Embryonic facial prominence (tissue), 1 donor: ENCODE results near the gene TMEM212.

Source experiments
- DNase-seq: peaks from one replicate; pipeline ENCODE4 v3.0.0-alpha.2; 2016; ENCODE audit errors: extremely low spot score

TMEM212 gene

DNA sequence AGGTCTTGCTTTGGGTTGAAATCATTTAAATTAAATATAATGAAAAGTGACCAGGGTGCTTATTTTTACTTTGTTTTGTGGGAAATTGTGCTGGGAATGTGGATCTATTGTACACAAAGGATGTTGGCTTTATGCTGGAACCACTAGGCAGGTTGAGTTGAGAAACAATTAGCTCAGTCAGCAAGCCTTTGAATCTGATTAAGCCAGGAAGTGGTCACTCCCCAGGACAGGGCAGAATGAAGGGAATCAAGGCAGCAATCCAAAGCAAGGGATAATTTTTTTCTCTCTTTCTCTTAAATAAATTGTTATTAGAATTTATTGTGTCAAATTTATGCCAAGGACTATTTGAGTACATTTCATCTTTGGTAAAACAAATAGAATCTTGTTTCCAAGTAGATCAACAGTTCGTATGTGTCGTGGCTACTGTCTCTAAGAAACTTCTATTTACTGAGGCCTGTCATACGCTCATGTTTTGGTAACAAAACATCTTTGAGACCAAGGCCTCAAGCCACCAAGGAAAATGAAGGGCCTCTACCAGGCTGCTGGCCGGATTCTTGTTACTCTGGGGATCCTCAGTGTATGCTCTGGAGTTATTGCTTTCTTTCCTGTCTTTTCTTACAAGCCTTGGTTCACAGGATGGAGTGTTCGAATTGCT, at the start of gene TMEM212:
Gene TMEM212 (plus strand): TSS at position 486 of the 655 bp plus-strand sequence. CDS start 35 bp downstream, at position 521.
- no peak for DNase-seq

DNA sequence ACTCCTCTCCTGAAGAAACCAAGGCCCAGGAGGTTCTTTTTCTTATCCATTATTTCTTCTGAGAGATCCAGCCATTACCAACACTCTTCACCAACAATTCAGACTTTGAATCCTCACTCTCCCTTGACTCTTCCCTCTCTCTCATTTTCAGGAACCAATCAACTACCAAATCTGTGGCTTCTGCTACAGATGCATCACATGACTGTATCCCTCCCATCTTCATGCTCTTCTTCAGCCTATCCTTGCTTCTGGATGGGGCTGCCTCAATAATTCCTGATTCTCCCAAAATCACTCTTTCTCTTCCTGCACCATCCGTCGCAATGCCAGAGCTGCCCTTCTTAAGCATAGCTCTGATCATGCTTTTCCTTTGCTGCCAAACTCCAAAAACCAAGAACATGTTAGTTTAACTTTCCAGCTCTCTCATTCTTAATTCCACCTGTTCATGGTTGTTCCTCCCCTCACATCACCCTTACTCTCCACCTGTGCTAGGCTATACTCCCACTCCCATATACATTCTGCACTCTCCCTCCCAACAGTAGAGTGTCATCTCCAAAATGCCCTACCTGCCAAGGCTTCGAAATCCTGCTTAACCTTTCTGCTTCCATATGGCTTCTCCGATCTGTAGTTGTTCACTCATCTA, 46.4 kb upstream of the TMEM212 start:
- no peak for DNase-seq

- no peak for DNase-seq
Measured at GRCh38 chr3:171797265-171797679, 45.9 kb upstream of the TMEM212 start.

DNA sequence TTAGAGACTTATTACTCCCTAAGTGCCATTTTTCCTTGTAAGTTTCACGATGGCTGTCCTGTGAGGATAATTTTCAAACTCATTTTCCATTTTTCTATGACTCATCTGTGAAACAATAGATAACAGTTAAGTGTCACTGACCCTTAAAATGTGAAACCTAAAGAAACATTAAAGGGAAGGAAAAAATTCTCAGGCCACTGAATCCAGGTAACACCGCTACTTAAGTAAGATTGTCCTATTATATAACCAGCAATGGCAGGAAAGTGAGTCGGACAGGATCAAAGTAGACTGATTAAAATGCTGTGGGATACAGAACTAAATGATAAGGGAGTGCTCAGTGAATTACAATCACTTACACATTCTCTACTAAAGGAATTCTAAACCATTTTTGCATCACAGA, 45.3 kb upstream of the TMEM212 start:
- DNase-seq: no peak

- DNase-seq: no peak
Measured at GRCh38 chr3:171799501-171799900, 43.6 kb upstream of the TMEM212 start.

DNA sequence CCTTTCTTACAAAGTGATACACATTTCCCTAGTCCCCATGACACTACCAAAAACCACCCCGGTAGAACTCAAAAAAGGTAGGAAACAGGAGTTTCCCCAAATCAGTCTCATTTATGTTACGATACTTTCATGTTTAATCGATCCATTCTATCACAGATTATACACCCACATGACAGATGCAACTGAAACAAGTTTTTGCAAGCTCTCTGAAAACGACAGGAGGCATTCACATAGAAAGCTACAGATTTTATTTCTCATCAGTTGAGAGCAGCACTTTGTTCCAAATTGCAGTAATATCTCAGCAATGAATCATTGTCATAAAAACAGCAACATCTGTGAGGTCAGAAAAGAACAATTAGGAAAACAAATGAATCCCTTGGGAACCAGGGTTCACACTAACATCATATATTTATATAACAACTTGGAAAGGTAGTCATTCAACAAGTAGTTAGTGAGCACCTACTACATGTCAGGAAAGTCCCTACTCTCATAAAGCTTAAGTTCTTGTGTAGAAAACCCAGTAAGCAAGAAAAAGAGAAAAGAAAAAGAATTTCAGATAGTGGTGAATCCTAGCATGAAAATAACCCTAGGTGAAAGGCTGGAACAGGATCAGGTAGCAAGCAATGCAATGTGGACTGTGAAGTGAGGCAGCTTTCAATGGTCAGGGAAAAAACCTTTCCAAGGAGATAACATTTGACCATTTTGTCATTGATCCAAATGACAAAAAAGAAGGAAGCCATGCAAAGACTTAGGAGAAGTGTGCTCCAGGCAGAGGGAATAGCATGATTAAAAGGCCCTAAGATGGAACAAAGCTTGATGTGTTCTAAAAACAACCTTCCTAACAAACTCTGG, 41.2 kb upstream of the TMEM212 start:
- no peak for DNase-seq

DNA sequence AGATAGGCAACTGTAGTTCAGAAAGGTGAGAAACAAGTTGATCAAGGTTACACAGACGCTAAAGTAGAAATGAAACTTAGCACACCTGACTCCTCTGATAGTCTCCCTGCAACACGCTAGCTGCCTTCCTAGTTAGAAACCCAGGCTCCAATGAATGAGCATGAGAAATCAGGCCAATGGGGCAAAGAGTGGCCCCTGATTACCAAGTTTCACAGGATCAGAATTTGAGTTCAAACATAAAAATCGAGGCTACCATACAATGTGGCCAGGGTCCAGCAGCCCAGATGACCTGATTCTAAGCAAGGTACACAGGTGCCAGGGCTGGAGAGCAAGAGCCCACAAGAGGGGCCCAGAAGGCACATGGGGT, 40.6 kb upstream of the TMEM212 start:
- DNase-seq: no peak

- no peak for DNase-seq
Measured at GRCh38 chr3:171803044-171803443, 40.1 kb upstream of the TMEM212 start.

- no peak for DNase-seq
Measured at GRCh38 chr3:171804618-171805389, 38.3 kb upstream of the TMEM212 start.

- no peak for DNase-seq
Measured at GRCh38 chr3:171805687-171806086, 37.5 kb upstream of the TMEM212 start.

- DNase-seq: no peak
Measured at GRCh38 chr3:171806200-171807128, 36.7 kb upstream of the TMEM212 start.

- DNase-seq: no peak
Measured at GRCh38 chr3:171807129-171807675, 35.9 kb upstream of the TMEM212 start.

GRCh38 chr3:171807806-171808205, 35.3 kb upstream of the TMEM212 start:
- no peak for DNase-seq

DNA sequence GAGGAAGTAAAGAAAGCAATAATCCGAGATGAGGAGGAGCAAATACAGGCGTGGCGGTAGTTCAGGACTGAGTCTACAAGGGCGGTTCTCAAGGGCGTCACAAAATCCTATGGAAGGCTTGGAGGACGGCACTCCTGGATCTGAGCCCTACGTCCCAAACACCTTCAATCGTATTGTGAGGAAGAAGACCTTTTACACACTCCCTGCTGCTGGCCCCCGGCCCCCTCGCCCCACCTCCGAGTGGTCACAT, 33.6 kb upstream of the TMEM212 start:
- no peak for DNase-seq

- DNase-seq: no peak
Measured at GRCh38 chr3:171809861-171810628, 33.1 kb upstream of the TMEM212 start, which contains the start of gene PLD1. TSS of gene PLD1 (minus strand) at chr3:171810483. CDS start at chr3:171738051, 72,432 bp downstream.

- DNase-seq: no peak
Measured at GRCh38 chr3:171810629-171811294, 32.4 kb upstream of the TMEM212 start.

GRCh38 chr3:171811295-171811912, 31.7 kb upstream of the TMEM212 start:
- peak; percentile 74 for DNase-seq

GRCh38 chr3:171811913-171812335, 31.2 kb upstream of the TMEM212 start:
- no peak for DNase-seq

GRCh38 chr3:171812811-171813210, 30.3 kb upstream of the TMEM212 start:
- no peak for DNase-seq
